H1 (cell line): ENCODE data around the gene DLX5. TPM values are rescaled to one million over a fixed set of nuclear protein-coding genes. Genes with fewer than 3 reads are reported as not detected.

Source experiments
- CTCF ChIA-PET: fragments of 300-600 bp; sonication (Branson Sonifier 250); formaldehyde crosslinking; loops from one replicate; lab custom pipeline; 2021; ENCODE audit not compliant: partially characterized antibody; lab: Charles Lee
- POLR2A ChIA-PET: fragments of 300-600 bp; sonication (Branson Sonifier 250); formaldehyde crosslinking; loops from one replicate; lab custom pipeline; 2021; ENCODE audit warnings: inconsistent platforms; ENCODE audit not compliant: partially characterized antibody; lab: Charles Lee
- DNase-seq, 2 experiments: peaks; one replicate each; pipeline versions ENCODE4 v3.0.0 to v3.0.0-alpha.2; 2010 to 2022; ENCODE audit warnings: low spot score in 2 of 2, low read depth in 1 of 2, mixed read lengths in 1 of 2
- FAIRE-seq: peaks from 2 replicates; lab custom pipeline; 2011; peaks lifted over from hg19 to GRCh38; lab: Jason Lieb, UNC
- H2AFZ ChIP-seq: 2 replicates; pipeline ENCODE4 v1.8.1; 2012; ENCODE audit warnings: low read length, inconsistent platforms
- H2AK5ac ChIP-seq: 2 replicates; pipeline ENCODE4 v1.6.1; 2013; ENCODE audit warnings: low read depth, low read length
- H2BK120ac ChIP-seq: replicated peaks from 2 replicates; pipeline ENCODE3; 2013; ENCODE audit warnings: low read depth, low read length, inconsistent platforms
- H2BK12ac ChIP-seq: 2 replicates; pipeline ENCODE4 v1.6.1; 2013; ENCODE audit warnings: low read depth, low read length
- H2BK15ac ChIP-seq: 2 replicates; pipeline ENCODE4 v1.6.1; 2013; ENCODE audit warnings: low read length
- H2BK20ac ChIP-seq: 2 replicates; pipeline ENCODE4 v1.6.1; 2013; ENCODE audit warnings: low read length
- H2BK5ac ChIP-seq: 2 replicates; pipeline ENCODE4 v1.6.1; 2013; ENCODE audit warnings: low read depth, low read length
- H3K14ac ChIP-seq: 2 replicates; pipeline ENCODE4 v1.6.1; 2013; ENCODE audit warnings: inconsistent platforms; ENCODE audit not compliant: insufficient read length
- H3K18ac ChIP-seq: 2 replicates; pipeline ENCODE4 v1.6.1; 2013; ENCODE audit warnings: low read length; ENCODE audit errors: extremely low read depth
- H3K23ac ChIP-seq: 2 replicates; pipeline ENCODE4 v1.6.1; 2013; ENCODE audit warnings: inconsistent platforms; ENCODE audit not compliant: insufficient read length
- H3K23me2 ChIP-seq: 2 replicates; pipeline ENCODE4 v1.6.1; 2013; ENCODE audit warnings: low read depth, low read length
- H3K27ac ChIP-seq: 2 replicates; pipeline ENCODE4 v1.6.1; 2011; ENCODE audit warnings: low read depth, low read length, inconsistent platforms
- H3K27me3 ChIP-seq, 4 experiments: replicated peaks in 1 of 4; 1 replicate in 1 of 4; 2 replicates in 3 of 4; pipeline versions ENCODE4 v1.6.1 to v1.8.1; 2011 to 2013; ENCODE audit warnings: low read length in 3 of 4, mild to moderate bottlenecking in 3 of 4, inconsistent platforms in 2 of 4, mixed read lengths in 2 of 4, moderate library complexity in 1 of 4; ENCODE audit not compliant: control insufficient read depth in 3 of 4, insufficient read depth in 3 of 4; ENCODE audit errors: extremely low read depth in 1 of 4
- H3K36me3 ChIP-seq, 4 experiments: 2 replicates each; pipeline versions ENCODE4 v1.6.1 to v1.8.1; 2011 to 2013; ENCODE audit warnings: mild to moderate bottlenecking in 4 of 4, low read length in 3 of 4, moderate library complexity in 2 of 4, control low read depth in 1 of 4, inconsistent platforms in 1 of 4; ENCODE audit not compliant: insufficient read depth in 4 of 4, control insufficient read depth in 2 of 4
- H3K4ac ChIP-seq: replicated peaks from 2 replicates; pipeline ENCODE3; 2013; ENCODE audit warnings: low read length, low read depth, mixed read lengths, inconsistent platforms; ENCODE audit not compliant: insufficient read length
- H3K4me1 ChIP-seq, 4 experiments: replicated peaks in 1 of 4; 1 replicate in 1 of 4; 2 replicates in 3 of 4; pipeline versions ENCODE4 v1.6.1 to v1.8.1; 2011 to 2013; ENCODE audit warnings: low read length in 3 of 4, inconsistent platforms in 2 of 4, mixed read lengths in 1 of 4; ENCODE audit not compliant: insufficient read depth in 4 of 4, control insufficient read depth in 3 of 4
- H3K4me2 ChIP-seq, 2 experiments: 2 replicates each; pipeline versions ENCODE4 v1.6.1 to v1.8.1; 2011 to 2013; ENCODE audit warnings: low read depth in 2 of 2, low read length in 2 of 2, control low read depth in 1 of 2, inconsistent platforms in 1 of 2, mild to moderate bottlenecking in 1 of 2; ENCODE audit not compliant: insufficient read depth in 1 of 2
- H3K4me3 ChIP-seq, 4 experiments: fragments of 200-600, 300-600 bp in 1 of 4; sonication (generic), shearing (Covaris generic), sonication (Bioruptor Twin) in 1 of 4; 2 replicates each; pipeline versions ENCODE4 v1.5.1 to v1.8.1; 2011 to 2016; ENCODE audit warnings: low read length in 4 of 4, low read depth in 3 of 4, control low read depth in 2 of 4, inconsistent platforms in 2 of 4, mild to moderate bottlenecking in 2 of 4, mixed read lengths in 1 of 4, moderate library complexity in 1 of 4; ENCODE audit not compliant: insufficient read depth in 2 of 4; ENCODE audit errors: extremely low read depth in 1 of 4
- H3K56ac ChIP-seq: replicated peaks from 2 replicates; pipeline ENCODE3; 2013; ENCODE audit warnings: low read depth, mild to moderate bottlenecking, mixed read lengths, low read length, inconsistent platforms; ENCODE audit not compliant: insufficient read length
- H3K79me1 ChIP-seq: 2 replicates; pipeline ENCODE4 v1.6.1; 2013; ENCODE audit warnings: low read depth, low read length, control low read depth
- H3K79me2 ChIP-seq, 2 experiments: 2 replicates each; pipeline versions ENCODE4 v1.6.1 to v1.8.1; 2012 to 2013; ENCODE audit warnings: low read length in 2 of 2, mild to moderate bottlenecking in 2 of 2, inconsistent platforms in 1 of 2; ENCODE audit not compliant: insufficient read depth in 2 of 2, control insufficient read depth in 1 of 2
- H3K9ac ChIP-seq, 4 experiments: replicated peaks in 1 of 4; 1 replicate in 1 of 4; 2 replicates in 3 of 4; pipeline versions ENCODE4 v1.6.1 to v1.8.1; 2011 to 2013; ENCODE audit warnings: low read depth in 3 of 4, low read length in 3 of 4, control low read depth in 2 of 4, mild to moderate bottlenecking in 2 of 4, moderate library complexity in 2 of 4, inconsistent platforms in 1 of 4; ENCODE audit errors: extremely low read depth in 1 of 4
- H3K9me3 ChIP-seq, 2 experiments: 2 replicates each; pipeline versions ENCODE4 v1.6.1 to v1.8.1; 2012 to 2013; ENCODE audit warnings: mild to moderate bottlenecking in 2 of 2, moderate library complexity in 2 of 2, control low read depth in 1 of 2, inconsistent platforms in 1 of 2, low read depth in 1 of 2, low read length in 1 of 2, mixed read lengths in 1 of 2; ENCODE audit not compliant: insufficient read depth in 2 of 2
- H4K20me1 ChIP-seq, 2 experiments: replicated peaks in 1 of 2; 2 replicates each; pipeline versions ENCODE3 to v1.8.1; 2011 to 2013; ENCODE audit warnings: inconsistent platforms in 2 of 2, low read length in 2 of 2, mild to moderate bottlenecking in 1 of 2; ENCODE audit not compliant: insufficient read depth in 2 of 2, control insufficient read depth in 1 of 2
- H4K5ac ChIP-seq: 2 replicates; pipeline ENCODE4 v1.6.1; 2013; ENCODE audit warnings: low read length, low read depth, mixed read lengths, inconsistent platforms; ENCODE audit not compliant: insufficient read length
- H4K8ac ChIP-seq: 2 replicates; pipeline ENCODE4 v1.8.0; 2013; ENCODE audit warnings: mild to moderate bottlenecking, moderate library complexity, low read length, inconsistent platforms; ENCODE audit not compliant: insufficient read depth; ENCODE audit errors: extremely low read depth
- H4K91ac ChIP-seq: replicated peaks from 2 replicates; pipeline ENCODE3; 2013; ENCODE audit warnings: low read length, mixed read lengths, inconsistent platforms; ENCODE audit not compliant: insufficient read length
- BRCA1 ChIP-seq: IDR thresholded peaks from 2 replicates; pipeline ENCODE4 v1.6.1; 2012; ENCODE audit warnings: low read depth, low read length, improper control_type of control experiment
- CBX8 ChIP-seq: fragments of 300-800, 300-1000 bp; sonication (generic); IDR thresholded peaks from 2 replicates; pipeline ENCODE4 v1.7.1; 2016; ENCODE audit warnings: low read depth, low read length, borderline replicate concordance
- EZH2 ChIP-seq: fragments of 200-600 bp; sonication (generic); IDR thresholded peaks from 2 replicates; pipeline ENCODE4 v1.7.1; 2012; ENCODE audit warnings: low read depth, mild to moderate bottlenecking, moderate library complexity, low read length, inconsistent platforms; ENCODE audit not compliant: severe bottlenecking
- GABPA ChIP-seq: IDR thresholded peaks from 2 replicates; pipeline ENCODE4 v1.6.1; 2011; ENCODE audit warnings: mild to moderate bottlenecking, low read length, moderate library complexity, borderline replicate concordance; ENCODE audit not compliant: insufficient read depth
- RNF2 ChIP-seq: fragments of 200-900, 300-1000 bp; sonication (generic); IDR thresholded peaks from 2 replicates; pipeline ENCODE4 v1.7.1; 2016; ENCODE audit warnings: borderline replicate concordance, low read depth, mild to moderate bottlenecking, antibody characterized with exemption, low read length; ENCODE audit not compliant: poor library complexity, severe bottlenecking; ENCODE audit errors: missing control alignments
- SUZ12 ChIP-seq: fragments of 200-600 bp; sonication (generic); IDR thresholded peaks from 2 replicates; pipeline ENCODE4 v1.6.1; 2012; ENCODE audit warnings: mild to moderate bottlenecking, inconsistent platforms, low read length, moderate library complexity, mixed read lengths
- TEAD4 ChIP-seq: IDR thresholded peaks from 2 replicates; pipeline ENCODE4 v1.6.1; 2012; ENCODE audit warnings: low read depth, low read length, inconsistent platforms, mixed read lengths
- ZNF274 ChIP-seq: IDR thresholded peaks from 2 replicates; pipeline ENCODE4 v1.7.0; 2012; ENCODE audit warnings: low read length, borderline replicate concordance; ENCODE audit errors: extremely low read depth
- WGBS, 2 experiments: shearing (Covaris generic) in 1 of 2; methylation state at CpG; one replicate each; pipeline versions ENCODE4 v1.1.6 to v1.1.7; 2013 to 2015; ENCODE audit warnings: low lambda C conversion rate in 2 of 2, mixed read lengths in 2 of 2, inconsistent platforms in 1 of 2, low coverage in 1 of 2, missing lambda C conversion rate in 1 of 2; ENCODE audit not compliant: insufficient replicate concordance in 2 of 2, insufficient coverage in 1 of 2, insufficient read length in 1 of 2; ENCODE audit errors: extremely low coverage in 1 of 2, missing lambda C conversion rate in 1 of 2; 5-methylcytosine and 5-hydroxymethylcytosine counted together
- polyA plus RNA-seq, 7 experiments: library from polyadenylated mRNA; depleted of rRNA in 3 of 7; stranded (reverse) in 5 of 7; unstranded in 2 of 7; fragments of >200 nt in 5 of 7; fragments of 200-250 nt in 2 of 7; gene quantifications; 1 replicate in 5 of 7; 2 replicates in 1 of 7; 4 replicates in 1 of 7; pipeline versions ENCODE4 v1.2.1 to v1.2.3, GENCODE V29; 2011 to 2013; ENCODE audit warnings: missing spikeins in 2 of 7, mixed read lengths in 2 of 7
- total RNA-seq: library from RNA; stranded (reverse); fragmentation: NEBNext Ultra II Directional; extraction: Animal tissue kit (Norgen Biotek cat#: 25700); gene quantifications from 2 replicates; pipeline ENCODE4 v1.2.1, GENCODE V29; 2021
- TF ChIP-seq, protein P1 (sequence below): IDR thresholded peaks from 2 replicates; pipeline ENCODE4 v1.6.1; 2012; ENCODE audit warnings: low read length, inconsistent platforms

DLX5 gene
- total and polyA plus RNA-seq, 2 of the 8 experiments (the other 6 are each of a cell fraction or from before 2014, with no cell fraction given): not detected

DNA sequence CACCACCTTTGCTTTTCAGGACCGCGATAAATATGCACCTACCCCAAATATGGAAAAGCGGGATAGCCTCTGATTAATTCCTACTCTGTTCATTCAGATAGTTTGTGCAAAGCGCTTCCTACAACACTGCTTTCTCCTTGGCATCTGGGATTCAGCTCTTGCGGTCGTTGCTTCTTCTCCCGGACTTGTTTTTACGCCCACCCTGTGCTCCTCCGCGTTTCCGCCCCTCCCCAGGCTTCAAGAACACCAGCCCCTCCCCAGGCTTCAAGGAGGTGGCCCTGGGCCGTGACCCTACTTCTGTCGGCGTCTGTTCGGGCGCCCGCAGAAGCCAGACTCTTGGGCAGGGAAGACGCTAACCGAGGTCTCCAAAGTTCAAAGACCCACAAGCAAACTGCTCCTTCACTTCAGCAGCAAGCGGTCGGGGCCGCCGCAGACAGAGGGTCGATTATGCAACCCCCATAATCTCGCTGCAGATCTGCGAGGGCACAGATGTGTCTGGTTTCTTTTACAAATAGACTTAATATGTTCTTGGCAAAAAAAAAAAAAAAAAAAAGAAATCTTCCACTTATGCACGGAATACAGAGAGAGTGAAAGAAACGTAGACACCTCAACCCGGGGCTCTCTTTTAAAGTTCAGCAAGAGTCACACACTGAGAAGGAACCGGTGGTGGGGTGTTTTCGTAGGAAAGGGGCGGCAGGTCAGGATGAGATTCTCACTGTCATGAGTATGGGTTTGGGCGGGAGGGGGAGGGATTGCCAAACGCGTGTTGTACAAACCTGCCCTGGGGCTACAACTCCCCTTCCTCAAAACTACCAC lies 1.9 kb downstream of the DLX5 start:
- Histone ChIP-seq H2AFZ (no peak overlapping the region), H3K9ac (no peak overlapping the region), H3K56ac (no peak overlapping the region), H3K27ac (no peak overlapping the region), H3K36me3 (no peaks in the 10 kb centered on the region; a peak in 1 of 8 replicates), H3K23ac (no peak overlapping the region), H3K79me2 (no peaks in the 10 kb centered on the region), H4K91ac (no peak overlapping the region), H2BK120ac (no peak overlapping the region), H3K14ac (no peak overlapping the region), H2BK5ac (no peak overlapping the region), H2BK20ac (no peak overlapping the region), H3K79me1 (no peaks in the 10 kb centered on the region), H4K8ac (no peak overlapping the region), H3K4ac (no peak overlapping the region), H3K23me2 (peaks cover 11% of the 10 kb centered on the region; the same call in 1 of the 2 replicates), H3K4me3 (peak overlapping the region in 2 of 4 experiments; percentile 37 to 53; a peak in 4 of 8 replicates), H3K4me2 (peak overlapping the region; percentile 4 to 77), H2BK12ac (no peak overlapping the region), H3K27me3 (peaks cover 89 to 100% (median 99%) of the 10 kb centered on the region in 4 experiments), H4K5ac (no peak overlapping the region), H4K20me1 (peaks cover 10 to 32% of the 10 kb centered on the region in 2 experiments), H3K4me1 (peaks cover 31 to 51% (median 36%) of the 10 kb centered on the region in 4 experiments), H3K18ac (peak overlapping the region; percentile 29), H2AK5ac (no peak overlapping the region), H2BK15ac (no peak overlapping the region), H3K9me3 (no peaks in the 10 kb centered on the region)
- POLR2A ChIA-PET: interaction anchor here (0.7 to 3.4 kb wide), 7 partner anchors 13 to 34 kb away, joined by 3 to 22 read pairs (median 5); partner anchors contain the start of gene DLX6
- no peak for FAIRE-seq
- 5% methylated on average over 30 of the region's 35 CpGs; no CpG with 5 or more reads in 1 of the 2 experiments for WGBS, 2 experiments
- peak in 1 of 2 experiments; percentile 51 for DNase-seq
- CTCF ChIA-PET: interaction anchor here (0.8 to 10.2 kb wide), 9 partner anchors 15 to 1106 kb away, joined by 3 to 150 read pairs (median 8); partner anchors contain the start of gene DLX6
- TF ChIP-seq EZH2 (peak; percentile 94), CBX8 (peak; percentile 65; the same call in 1 of the 2 replicates), RNF2 (peak; percentile 95), GABPA (no peak), TEAD4 (no peak), SUZ12 (peak; percentile 93), ZNF274 (no peak), BRCA1 (no peak)
- TF ChIP-seq, protein P1, sequence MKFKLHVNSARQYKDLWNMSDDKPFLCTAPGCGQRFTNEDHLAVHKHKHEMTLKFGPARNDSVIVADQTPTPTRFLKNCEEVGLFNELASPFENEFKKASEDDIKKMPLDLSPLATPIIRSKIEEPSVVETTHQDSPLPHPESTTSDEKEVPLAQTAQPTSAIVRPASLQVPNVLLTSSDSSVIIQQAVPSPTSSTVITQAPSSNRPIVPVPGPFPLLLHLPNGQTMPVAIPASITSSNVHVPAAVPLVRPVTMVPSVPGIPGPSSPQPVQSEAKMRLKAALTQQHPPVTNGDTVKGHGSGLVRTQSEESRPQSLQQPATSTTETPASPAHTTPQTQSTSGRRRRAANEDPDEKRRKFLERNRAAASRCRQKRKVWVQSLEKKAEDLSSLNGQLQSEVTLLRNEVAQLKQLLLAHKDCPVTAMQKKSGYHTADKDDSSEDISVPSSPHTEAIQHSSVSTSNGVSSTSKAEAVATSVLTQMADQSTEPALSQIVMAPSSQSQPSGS: no peak
